A172 (cell line): ENCODE results near the gene PSAP. TPM values are rescaled to one million over a fixed set of nuclear protein-coding genes. Genes with fewer than 3 reads are reported as not detected.

Source experiments
- DNase-seq: peaks from one replicate; pipeline ENCODE4 v3.0.0-alpha.2; 2015; ENCODE audit warnings: low spot score
- total RNA-seq: library from RNA; depleted of rRNA; stranded (reverse); fragments of >200 nt; shearing (Covaris generic); gene quantifications from 2 replicates; pipeline ENCODE4 v1.2.3, GENCODE V29; 2014

Gene PSAP
- total RNA-seq, 1 experiment from 2014 or later: 497 TPM

DNA sequence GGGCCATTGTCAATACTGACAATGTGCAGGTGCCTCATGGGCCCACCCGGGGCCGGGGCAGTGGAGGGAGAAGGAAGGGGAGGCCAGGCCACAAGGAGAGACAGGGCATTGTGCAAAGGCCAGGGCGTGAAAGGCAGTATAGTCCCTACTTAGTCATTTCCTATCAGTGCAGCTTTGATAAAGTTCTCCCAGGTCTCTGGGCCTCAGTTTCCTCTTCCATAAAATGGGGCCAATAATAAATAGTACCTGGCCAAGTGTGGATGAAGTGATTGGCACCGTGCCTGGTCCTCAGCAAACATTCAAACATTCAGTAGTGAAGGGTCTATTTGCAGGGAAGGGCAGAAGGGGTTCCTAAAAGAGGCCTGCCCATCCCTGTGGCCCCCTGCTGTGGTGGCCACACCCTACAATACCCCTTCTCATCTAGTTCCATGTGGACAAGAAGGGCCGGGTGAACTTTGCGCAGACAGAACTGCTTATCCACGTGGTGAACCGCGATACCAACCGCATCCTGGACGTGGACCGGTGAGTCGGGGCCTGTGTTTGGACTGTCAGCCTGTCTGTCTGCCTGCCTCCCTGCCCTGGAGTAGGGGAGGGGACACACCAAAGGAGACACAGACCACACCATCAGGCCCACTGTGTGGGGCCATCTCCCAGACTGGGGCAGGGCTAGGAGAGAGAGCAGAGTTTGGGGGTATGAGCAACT is 40.9 kb downstream of the PSAP start:
- no peak for DNase-seq

DNA sequence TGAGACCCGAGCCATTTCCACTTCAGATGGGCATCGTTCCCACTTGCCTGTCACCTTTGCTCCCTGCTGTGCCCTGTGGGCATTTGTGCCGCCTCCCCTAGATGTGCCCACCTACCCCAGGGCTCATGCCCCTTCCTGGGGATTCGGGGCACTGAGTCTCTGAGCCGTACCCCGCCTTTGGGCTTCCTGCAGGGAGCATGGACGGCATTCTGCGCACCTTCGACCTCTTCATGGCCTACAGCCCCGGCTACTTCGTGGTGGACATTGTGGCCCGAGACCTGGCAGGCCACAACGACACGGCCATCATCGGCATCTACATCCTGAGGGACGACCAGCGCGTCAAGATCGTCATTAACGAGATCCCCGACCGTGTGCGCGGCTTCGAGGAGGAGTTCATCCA is 41.4 kb downstream of the PSAP start:
- DNase-seq: no peak

DNA sequence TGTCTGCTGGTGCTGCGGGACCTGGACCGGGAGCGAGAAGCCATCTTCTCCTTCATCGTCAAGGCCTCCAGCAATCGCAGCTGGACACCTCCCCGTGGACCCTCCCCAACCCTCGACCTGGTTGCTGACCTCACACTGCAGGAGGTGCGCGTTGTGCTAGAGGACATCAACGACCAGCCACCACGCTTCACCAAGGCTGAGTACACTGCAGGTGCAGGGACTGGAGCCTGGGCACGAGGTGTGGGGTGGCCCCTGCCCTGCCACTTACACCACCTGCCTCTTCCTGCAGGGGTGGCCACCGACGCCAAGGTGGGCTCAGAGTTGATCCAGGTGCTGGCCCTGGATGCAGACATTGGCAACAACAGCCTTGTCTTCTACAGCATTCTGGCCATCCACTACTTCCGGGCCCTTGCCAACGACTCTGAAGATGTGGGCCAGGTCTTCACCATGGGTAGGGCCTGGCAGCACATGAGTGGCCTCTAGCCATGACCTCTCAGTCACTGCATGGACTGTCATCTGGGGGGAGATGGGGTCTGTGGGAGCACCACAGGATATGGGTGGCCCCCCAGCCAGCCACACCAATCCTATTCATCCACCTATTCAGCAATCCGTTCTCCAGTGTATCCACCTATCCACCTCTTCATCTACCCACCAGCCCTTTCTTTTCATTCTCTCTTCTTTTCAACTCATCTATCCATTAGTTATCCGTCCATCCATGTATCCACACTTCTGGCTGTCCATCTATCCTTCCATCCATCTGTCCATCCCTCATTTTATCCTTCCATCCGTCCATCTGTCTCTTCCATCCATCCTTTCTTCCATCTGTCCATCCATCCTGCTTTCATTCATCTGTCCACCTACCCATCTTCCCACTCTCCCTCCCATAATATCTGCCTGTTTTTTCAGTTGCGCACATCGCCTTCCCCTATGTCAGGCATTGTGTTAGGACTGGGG is 43.2 kb downstream of the PSAP start:
- no peak for DNase-seq

DNA sequence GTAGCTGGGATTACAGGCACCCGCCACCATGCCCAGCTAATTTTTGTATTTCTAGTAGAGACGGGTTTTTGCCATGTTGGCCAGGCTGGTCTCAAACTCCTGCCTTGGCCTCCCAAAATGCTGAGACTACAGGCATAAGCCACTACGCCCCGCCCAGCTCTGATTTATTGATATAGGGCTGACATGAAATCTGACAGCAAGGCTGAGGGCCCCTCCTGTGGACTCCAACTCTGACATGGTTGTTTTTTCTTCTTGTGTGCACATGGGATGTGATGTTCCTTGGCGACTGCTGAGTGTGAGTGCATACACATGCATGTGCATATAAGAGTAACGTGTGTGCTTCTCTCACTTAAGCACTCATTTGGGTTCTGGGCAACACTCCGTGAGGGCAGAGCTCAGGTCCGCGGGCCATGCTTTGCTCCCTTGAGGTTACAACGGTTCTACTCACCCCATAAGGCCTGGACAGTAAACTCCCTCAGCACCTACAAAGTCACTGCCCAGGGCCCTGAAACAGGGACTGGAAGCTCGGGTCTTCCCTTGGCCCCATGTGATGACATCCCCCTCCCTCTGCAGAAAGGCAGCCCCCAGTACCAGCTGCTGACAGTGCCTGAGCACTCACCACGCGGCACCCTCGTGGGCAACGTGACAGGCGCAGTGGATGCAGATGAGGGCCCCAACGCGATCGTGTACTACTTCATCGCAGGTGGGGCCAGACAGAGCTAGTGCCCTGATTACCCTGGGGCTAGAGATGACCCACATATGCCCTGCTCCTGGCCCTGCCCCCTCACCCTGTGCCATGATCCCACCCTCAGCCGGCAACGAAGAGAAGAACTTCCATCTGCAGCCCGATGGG is 44.1 kb downstream of the PSAP start:
- no peak for DNase-seq

DNA sequence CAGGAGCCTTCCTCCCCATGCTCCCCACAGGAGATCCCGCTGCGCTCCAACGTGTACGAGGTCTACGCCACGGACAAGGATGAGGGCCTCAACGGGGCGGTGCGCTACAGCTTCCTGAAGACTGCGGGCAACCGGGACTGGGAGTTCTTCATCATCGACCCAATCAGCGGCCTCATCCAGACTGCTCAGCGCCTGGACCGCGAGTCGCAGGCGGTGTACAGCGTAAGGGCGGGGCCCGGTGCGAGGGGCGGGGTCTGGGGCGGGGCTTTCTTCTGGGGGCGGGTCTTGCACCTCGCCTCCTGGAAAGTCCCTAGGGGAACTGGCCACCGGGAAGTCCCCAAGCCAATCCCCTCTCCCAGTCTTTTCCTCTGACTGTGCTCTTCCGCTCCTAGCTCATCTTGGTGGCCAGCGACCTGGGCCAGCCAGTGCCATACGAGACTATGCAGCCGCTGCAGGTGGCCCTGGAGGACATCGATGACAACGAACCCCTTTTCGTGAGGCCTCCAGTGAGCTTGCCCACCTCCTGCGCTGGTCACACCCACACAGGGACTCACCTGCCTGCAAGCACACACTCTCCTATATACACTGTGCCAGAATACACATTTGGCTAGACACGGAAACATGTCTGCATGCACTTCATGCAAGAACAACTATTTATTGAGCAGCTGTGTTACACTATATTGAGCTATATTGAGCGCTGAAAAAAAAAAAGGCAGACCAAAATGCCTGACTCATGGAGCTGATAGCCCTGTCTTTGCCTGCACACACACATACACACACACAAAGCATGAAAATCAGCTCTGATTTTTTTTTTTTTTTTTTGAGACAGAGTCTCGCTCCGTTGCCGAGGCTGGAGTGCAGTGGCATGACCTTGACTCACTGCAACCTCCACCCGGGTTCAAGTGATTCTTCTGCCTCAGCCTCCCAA is 45.0 kb downstream of the PSAP start:
- DNase-seq: no peak

DNA sequence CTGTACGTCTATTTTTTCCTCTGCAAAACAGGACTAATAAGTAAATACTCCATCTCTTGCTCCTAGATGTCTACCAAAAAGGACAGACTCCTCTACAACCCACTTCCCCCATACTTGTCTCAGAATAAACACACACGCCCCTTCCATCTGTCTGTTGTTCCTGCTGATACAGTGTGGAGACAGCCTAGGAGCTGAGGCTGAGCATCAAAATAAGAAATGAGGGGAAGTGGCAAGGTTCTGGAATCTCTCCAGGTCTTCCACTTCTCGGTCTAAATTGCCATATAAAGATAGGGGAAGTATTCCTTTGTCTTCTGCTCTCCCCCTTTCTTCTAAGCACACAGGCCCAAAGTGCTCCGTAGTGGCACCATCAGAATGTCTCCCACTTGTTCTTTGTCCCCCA is 47.0 kb downstream of the PSAP start:
- DNase-seq: no peak

DNA sequence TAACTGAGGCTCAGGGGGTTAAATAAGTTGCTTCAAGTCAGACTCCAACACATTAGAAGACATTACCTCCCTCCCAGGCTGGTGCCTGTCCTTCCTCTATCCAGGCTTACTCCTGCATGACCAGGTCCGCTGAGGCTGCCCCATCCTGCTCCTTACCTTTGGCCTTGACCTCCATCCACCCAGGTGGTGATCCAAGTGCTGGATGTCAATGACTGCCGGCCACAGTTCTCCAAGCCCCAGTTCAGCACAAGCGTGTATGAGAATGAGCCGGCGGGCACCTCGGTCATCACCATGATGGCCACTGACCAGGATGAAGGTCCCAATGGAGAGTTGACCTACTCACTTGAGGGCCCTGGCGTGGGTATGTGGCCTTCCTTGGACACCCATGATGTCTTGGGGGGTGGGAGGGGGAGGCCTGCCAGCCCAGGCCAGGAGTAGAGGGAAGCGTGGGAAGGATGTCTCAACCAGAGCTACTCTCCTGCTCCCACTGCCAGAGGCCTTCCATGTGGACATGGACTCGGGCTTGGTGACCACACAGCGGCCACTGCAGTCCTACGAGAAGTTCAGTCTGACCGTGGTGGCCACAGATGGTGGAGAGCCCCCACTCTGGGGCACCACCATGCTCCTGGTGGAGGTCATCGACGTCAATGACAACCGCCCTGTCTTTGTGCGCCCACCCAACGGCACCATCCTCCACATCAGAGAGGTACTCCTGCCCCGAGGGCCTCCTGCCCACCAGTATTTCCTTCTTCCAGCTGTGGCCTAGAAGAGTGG is 48.1 kb downstream of the PSAP start:
- DNase-seq: no peak

DNA sequence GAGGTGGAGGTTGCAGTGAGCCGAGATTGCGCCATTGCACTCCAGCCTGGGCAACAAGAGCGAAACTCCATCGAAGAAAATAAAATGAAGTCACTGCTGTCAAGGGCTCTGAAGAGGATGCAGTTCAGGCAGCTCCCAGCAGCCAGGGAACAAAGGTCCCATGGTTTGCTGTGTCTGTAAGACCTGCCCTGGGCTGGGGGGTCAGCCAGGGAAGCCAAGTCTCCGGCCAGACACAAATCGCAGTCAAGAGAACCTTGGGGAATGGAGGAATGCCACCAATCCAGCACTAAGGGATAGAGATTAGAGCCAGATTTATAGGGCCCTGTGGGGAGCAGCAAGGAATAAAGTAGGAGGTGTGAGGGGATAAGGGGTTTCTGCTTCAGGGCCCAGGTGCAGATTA is 48.8 kb downstream of the PSAP start:
- no peak for DNase-seq

DNA sequence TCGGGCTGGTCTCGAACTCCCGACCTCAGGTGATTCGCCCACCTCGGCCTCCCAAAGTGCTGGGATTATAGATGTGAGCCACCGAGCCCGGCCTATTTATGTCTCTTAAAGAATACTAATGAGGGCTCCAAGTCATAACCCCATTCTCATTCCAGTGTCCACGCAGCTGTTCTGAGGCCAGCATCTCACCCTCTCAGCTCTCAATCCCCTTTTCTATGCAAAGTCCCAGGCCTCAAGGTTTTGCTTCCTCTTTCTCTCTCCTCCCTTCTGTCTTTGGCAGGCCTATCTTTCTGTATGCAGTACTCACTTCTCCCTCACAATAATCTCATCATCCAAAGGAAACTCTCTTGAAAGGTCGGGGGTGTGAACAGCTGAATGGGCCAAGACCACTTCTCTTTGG is 49.7 kb downstream of the PSAP start:
- no peak for DNase-seq

DNA sequence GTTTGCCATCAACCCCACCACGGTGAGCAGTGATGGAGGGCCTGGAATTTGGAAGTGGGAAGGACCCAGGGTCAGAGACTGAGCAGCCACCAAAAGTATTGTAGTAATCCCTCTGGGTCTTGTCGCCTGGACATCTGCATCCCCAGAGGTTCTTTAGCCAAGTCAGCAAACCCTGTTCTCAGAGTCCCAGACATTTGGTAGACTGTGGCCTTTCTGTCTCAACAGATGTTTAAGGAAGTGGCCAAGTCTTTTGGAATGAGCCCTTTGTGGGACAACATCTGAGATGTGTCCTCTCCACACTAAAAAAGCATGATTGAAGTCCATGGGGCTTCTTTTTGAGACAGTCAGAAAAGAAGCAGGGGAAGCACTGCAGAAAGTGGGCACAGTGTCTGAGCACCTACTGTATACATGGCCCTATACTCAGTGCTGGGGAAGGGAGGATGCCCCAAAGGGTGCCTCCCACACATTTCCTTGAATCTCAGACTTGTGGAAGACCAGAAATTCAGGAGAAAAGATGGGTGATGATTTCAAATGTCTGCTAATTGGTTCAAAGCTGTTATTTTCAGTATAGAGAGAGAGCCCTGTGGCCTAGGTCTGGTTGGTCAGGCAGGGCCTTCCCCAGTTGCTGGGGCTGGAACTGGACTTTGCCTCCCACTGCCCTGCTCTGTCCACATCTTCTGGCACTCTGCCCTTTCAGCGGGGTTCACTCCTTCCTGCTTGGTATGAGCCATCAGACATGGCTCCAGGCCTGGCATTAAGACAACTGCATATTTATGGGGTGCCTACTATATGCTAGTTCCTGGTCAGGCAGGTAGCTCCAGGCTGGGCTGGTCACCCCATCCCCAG is 51.2 kb downstream of the PSAP start:
- no peak for DNase-seq

DNA sequence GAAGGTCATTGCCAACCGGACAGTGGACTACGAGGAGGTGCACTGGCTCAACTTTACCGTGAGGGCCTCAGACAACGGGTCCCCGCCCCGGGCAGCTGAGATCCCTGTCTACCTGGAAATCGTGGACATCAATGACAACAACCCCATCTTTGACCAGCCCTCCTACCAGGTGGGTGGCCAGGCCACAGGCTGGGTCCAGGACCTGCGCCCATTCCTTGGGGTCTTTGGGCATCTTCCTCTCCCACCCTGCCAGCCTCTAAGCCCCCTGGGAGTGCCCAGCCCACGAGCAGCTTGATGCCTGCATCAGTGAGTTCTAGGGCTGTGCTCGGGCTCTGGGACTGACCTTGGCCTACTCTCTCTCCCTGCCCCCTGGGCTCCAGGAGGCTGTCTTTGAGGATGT is 51.9 kb downstream of the PSAP start:
- no peak for DNase-seq

DNA sequence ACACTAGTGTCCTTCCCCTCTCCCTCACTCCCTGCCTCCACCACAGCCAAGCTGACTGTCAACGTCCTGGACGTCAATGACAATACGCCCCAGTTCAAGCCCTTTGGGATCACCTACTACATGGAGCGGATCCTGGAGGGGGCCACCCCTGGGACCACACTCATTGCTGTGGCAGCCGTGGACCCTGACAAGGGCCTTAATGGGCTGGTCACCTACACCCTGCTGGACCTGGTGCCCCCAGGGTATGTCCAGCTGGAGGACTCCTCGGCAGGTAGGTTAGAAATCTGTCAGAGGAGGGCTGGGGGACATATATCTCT is 52.8 kb downstream of the PSAP start:
- DNase-seq: no peak

DNA sequence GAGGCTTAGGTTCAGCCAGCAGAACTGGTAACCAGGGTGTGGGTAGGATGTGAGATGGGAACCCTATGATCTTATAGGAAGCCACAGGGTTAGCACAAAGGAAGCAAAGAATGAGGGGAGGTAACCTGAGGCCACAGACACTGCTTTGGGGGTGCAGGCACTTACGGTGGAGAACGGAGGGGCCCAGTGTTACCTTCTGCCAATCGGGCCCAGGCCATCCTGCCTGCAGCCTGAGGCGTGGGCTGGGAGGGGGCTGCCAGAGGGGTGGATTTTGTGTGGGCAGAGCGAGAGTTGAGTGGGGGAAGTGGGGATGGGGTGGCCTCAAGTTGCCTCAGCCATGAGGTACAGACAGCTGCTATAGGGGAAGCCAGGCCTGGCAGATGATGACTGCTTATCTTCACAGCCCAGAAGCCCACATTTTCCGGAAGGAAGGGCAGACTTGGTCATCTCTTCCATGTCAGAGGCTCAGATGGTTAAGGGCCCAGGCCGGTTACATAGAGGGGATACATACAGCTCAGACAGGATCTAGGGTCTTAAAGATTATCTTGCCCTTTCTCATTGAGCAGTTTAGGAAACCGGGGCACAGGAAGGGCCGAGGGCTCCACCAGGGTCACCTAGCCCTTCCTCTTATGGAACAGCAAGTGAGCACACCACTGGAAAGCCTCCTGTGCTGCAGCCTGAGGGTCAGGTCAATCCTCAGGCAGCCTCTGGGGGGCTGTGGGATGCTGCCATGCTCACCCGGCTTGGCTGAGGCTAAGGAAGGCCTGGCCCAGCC is 53.3 kb downstream of the PSAP start:
- DNase-seq: no peak

DNA sequence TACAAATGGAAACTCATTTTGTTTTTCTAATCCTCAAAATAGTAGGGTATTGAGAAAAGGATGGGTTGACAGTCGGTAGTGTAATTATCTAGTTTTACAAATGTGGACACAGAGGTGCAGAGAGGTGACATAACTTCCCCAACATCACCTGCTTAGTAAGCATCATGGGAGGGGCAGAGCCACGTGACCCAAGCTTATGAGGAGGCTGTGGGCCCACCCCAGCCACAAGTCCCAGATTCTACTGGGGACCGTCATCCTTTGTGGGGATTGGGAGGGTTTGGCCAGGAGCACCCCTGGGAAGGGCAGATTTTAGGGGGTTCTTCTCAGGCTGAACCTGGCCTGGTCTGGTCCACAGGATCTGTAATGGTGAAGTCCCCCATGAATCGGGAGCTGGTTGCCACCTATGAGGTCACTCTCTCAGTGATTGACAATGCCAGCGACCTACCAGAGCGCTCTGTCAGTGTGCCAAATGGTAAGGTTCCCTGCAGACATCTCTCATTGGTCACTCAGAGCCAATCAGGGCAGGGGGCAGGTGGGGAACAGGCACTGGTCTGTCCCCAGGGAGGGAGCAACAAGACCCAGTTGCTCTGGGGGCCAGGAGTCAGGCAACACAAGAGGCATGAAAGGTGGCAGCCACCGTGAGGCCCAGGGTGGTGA is 54.2 kb downstream of the PSAP start:
- DNase-seq: no peak

DNA sequence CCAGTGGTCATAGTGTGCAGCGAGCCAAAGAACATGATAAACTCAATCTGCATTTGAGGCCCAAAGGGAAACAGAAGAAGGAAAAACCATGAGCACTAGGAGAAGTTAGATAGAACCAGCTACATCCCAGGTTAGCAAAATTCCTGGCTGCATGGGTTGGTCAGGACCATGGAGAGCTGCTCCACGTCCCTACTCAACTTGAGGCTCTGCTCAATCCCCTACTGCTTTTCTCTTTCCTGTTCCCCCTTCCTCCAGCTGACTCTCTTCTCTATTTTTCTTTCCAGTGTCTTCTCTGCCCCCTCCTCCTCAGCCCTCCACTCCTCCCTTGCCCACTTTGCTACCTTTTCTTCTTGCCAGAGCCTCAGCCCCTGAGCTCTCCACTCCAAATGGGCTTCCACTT is 55.8 kb downstream of the PSAP start:
- peak; percentile 31 for DNase-seq

DNA sequence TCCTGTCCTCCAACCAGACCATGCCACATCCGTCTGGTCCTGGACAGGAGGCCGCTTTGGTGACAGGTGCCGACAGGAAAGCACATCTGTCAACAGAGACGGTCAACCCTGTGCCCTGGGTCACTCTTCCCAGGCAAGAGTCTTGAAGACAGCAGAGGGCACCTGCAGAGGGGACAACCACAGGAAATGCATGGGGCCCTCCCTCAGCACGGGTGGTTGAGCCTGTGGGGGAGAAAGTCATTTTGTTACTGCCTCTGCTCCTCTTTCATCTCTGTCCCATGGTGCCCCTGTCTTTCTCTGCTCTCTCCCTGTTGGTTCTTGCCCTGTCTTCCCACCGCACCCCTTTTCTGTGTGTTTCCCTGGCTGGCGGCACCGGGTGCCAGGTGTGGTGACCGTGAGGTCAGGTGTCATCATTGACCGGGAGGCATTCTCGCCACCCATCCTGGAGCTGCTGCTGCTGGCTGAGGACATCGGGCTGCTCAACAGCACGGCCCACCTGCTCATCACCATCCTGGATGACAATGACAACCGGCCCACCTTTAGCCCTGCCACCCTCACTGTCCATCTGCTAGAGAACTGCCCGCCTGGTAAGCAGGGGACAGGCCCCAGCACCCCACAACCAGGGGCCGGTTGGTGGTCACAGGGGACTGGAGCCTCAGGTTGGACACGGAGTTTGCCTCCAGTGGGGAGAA is 60.2 kb downstream of the PSAP start:
- DNase-seq: no peak

DNA sequence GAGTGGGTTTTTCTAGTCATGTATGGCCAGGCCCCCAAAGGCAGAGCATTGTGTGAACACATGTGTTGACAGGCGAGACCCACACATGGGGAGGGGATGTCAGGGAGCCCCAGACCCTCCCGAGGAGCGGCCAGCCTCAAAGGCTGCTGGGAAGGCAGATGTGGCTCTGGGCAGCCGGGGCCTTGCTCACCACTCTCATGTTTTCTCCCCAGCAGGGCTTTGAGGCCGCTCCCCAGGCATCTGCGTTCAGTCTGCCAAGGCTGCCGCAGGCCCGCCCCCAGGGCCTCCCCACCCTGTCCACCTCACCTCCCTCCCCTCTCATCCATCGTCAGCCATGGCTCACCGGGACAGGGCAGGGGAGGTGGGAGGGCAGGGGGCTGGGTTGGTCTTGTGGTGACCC is 61.2 kb downstream of the PSAP start:
- DNase-seq: no peak

DNA sequence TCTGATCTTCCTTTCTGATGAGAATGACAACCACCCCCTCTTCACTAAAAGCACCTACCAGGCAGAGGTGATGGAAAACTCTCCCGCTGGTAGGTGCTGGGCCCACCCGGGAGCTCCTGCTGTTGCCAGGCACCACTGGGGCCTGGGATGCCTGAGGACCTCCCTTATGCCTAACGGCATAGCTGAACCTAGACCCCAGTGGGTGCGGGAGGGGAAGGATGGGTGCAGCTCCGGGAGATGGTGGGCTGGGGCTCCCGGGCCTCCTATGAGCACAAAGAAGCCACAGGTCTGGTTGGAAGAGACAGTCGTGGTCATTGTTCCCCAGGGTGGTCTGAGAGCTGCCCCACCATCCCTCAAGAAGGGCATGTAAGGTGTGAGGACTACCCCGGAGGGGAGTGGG is 62.1 kb downstream of the PSAP start:
- DNase-seq: no peak
